ENCODE results near the gene LCLAT1.
A peak's percentile ranks its signal among the peaks of the same experiment; 100 is the strongest.
"Not testable (repeated sequence)": the region's sequence is repeated elsewhere in the genome, so short reads cannot be mapped to it uniquely, and the experiment has no call there.

LCLAT1 gene

DNA sequence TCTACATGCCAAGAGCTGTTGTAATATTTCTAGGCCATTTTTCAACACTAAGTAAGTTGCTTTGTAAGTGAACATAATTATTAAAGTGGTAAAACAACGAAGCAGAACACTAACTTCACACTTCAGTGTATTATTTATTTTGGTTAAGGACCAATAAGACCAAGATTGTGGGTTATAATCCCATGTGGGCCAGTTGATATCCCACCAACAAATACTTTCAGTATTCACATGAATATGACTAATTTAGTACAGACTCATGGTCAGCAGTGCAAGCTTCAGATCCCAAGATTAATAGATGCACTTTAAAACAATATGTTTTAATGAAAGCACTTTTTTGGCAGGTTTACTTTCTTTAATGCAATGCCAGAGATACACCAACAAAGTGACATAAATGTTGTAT, 154.3 kb downstream of the LCLAT1 start:
- no peak for DNase-seq (ENCODE audit: low spot score)

DNA sequence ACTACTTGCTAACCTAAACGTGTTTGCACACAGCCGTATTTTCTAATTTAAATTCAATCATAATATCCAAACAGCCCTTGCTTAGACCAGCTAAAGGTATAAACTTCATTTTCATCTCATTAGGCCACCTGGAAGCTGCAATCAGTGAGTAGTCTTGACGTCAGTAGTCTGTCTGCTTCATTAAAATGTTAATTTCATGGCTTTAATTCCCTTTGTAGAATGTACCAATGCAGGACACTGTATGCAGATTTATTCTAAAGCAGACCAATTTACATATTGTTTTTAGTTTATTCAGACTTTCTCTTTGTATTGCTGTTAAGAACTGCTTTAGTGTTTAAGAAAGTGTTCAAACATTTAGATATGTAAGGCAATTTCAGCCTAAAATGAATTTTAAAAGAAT, 158.2 kb downstream of the LCLAT1 start:
- no peak for DNase-seq (ENCODE audit: low spot score)

DNA sequence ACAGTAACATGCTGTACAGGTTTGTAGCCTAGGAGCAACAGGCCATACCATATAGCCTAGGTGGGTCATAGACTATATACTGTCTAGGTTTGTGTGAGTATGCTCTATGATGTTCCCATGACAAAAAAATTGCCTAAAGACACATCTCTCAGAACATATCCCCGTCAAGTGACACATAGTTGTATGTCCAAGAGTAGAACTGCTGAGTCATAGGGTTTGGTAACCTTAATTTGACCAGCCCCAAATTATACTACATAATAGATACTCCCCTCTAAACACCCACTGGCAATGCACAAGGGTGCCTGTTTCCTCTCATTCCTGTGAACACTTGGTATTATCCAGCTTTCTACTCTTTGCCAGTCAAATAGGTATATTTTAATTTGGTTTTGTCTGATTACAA, 161.6 kb downstream of the LCLAT1 start:
- DNase-seq (ENCODE audit: low spot score): no peak

DNA sequence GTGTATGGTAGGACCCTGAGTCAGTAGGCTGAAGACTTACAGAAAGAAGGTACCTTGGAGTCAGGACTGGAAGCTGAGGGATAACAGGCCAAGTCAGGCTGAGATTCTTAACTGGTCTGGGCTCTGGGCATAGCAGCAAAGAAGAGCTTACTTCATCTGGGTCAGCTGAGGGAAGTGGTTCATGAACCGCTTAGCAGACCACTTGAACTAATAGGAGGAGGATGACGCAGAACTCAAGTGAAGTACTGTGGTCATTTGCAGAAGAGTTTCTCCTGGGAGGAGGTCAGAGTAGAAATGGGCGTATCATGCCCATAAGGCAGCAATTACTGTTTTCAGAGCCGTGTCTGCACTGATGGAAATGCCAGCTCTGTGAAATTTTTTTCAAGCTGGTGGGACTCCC, 164.5 kb downstream of the LCLAT1 start:
- DNase-seq (ENCODE audit: low spot score): no peak

DNA sequence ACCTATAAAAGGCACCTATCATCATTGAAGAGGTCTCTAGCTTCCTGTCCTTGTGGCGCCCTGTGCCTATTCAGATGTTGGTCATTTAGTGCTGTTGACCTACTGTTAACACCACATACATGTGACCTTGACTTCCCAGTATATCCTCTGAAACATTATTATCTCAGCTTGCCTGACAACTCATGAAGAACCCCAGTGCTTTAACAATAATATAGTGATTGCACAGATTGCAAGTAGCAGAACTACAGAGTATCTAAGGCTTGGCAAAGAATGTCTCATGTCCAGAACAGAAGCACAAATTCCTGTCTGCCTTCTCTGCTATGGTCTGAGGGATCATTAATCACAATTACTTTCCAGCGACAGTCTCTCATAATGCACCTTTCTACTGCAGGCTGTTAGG, 165.3 kb downstream of the LCLAT1 start:
- no peak for DNase-seq (ENCODE audit: low spot score)

DNA sequence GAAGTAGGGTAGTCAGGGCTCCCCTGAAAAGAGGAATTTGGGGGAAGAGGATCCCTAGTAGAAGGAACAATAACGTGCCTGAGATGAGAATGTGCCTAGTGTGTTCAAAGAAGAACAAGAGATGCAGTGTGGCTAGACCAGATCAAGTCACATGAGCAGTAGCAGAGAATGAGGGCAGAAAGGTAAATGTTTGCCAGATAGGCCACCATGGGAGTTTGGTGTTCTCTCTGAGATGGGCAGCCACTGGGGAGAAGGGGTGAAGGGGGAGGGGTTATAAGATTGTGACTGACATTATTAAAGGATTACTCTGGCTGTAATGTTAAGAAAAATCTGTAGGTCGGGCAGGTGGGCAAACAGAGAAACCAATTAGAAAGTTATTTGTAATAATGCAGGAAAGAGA, 166.0 kb downstream of the LCLAT1 start:
- no peak for DNase-seq (ENCODE audit: low spot score)

DNA sequence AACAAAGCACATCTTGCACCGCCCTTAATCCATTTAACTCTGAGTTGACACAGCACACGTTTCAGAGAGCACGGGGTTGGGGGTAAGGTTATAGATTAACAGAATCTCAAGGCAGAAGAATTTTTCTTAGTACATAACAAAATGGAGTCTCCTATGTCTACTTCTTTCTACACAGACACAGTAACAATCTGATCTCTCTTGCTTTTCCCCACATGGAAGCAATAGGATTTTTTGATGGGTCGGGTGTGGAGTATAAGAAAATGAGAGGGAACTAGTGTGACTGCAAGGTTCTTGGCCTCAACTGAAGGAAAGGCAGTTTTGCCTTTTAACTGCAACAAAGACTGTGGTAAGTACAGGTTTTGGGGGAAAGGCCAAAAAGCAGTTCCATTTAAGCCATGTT, 167.2 kb downstream of the LCLAT1 start:
- DNase-seq (ENCODE audit: low spot score): not testable (repeated sequence)

DNA sequence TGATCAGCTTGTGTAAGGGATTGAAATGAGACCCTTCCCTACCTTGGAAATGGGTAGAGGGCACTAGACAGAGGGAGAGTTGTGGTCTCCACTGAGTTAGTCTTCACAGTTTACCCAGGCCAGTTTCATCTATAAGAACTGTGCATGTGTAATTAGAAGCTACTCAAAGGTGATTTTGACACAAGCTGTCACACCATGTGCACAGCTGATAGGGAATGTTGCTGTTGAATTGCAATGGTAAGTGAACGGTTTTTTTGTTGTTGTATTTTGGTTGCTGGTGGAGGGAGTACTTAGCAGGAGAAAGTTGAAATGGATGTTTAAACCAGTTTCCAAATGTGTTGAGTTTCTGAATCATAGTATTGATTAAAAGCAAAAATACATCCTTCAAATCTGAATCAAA, 168.9 kb downstream of the LCLAT1 start:
- no peak for DNase-seq (ENCODE audit: low spot score)

DNA sequence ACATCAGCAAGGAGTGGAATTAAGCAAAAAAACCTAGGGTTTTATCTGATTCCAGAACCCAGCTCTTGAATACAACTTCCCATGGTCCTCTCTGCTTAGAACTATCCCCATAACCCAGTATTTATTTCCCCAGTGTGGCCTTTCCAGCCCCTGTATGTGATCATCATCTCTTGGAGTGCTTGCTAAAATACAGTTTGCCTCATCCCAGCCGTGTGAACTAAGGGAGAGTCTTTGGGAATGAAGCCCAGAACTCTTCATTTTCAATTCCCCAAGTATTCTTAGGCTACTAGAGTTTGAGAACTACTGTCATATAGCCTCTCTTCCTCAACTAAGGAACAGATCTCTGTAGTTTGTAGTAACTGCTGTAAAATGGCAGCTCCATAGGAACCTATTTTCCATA, 173.1 kb downstream of the LCLAT1 start:
- DNase-seq (ENCODE audit: low spot score): no peak

DNA sequence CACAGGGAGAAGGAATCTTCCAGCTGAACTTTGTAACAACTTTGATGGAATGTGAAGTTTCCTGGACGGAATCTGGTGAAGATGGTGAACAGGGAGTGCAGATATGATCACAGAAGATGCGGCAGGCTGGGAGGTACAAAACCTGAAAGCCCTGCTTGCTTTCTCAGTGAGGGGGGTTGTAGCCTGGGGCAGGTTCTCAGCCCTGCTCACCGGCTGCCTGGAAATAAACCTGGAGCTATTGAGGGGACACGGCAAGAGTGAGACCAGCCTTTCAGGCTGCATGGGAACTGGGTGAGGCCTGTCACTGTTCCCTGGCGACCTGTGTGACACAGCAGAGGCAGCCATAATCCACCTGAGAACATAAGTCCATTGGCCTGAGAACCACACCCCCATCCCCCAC, 174.8 kb downstream of the LCLAT1 start:
- DNase-seq (ENCODE audit: low spot score): no peak

DNA sequence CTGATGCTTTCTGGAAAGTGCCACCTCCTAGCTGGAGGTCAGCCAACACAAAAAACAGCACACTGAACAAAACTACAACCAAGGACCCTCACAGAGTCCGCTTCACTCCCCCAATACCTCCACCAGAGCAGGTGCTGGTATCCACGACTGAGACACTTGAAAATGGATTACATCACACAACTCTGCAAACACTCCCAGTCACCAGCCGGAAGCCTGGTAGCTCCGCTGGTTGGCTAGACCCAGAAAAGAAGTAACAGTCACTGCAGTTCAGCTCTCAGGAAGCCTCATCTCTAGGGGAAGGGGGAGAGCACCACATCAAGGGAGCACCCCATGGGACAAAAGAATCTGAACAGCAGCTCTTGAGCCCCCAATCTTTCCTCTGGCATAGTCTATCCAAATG, 175.4 kb downstream of the LCLAT1 start:
- no peak for DNase-seq (ENCODE audit: low spot score)

DNA sequence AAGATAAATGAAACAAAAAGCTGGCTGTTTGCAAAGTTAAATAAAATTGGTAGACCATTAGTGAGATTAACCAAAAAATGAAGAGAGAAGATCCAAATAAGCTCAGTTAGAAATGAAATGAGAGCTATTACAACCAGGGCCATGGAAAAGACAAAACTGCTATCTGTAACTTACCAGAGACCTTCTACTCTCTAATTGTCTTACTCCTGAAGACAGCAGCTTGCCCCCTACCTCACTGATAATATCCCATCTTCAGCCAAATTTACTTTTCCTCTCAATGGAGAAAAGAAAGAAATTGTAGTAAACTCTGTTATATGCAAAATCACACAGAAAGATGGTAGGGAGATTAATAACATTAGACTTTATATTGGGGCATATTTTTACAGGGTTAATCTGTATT, 178.2 kb downstream of the LCLAT1 start:
- no peak for DNase-seq (ENCODE audit: low spot score)

DNA sequence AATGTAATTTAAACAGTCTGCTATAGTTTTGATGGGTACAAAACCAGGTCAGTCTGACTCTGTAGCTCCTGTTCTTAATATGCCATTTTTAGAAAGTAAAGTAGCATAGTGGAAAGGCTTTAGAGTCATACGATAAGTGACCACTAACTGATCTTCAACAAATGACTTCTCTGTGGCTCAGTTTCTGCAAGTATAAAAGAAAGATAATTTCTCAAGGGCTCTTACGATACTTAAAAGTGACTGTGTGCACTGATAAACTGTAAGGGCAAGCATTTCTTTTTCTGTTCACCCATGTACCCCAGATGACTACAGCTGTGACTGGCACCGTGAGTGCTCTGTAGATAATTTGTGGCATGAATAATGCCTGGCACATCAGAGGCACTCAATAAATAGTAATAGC, 178.7 kb downstream of the LCLAT1 start:
- no peak for DNase-seq (ENCODE audit: low spot score)

DNA sequence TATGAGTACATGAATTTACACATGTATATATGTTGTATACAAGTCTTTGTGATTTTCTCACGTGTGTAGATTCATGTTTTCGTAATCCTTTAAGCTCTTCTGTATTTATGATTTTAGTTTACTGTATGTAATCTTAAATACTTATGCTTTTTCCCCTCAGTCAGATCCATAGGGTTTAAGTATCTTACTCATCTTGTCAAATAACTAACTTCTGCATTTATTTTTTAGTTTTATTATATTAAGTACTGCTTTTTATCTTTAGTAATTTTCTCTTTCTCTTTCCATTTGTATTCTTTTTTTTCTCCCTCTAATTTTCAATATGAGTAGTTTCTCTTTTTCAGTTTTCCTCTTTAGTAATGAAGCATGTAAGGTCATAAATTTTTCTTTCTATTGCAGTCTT, 179.4 kb downstream of the LCLAT1 start:
- no peak for DNase-seq (ENCODE audit: low spot score)

DNA sequence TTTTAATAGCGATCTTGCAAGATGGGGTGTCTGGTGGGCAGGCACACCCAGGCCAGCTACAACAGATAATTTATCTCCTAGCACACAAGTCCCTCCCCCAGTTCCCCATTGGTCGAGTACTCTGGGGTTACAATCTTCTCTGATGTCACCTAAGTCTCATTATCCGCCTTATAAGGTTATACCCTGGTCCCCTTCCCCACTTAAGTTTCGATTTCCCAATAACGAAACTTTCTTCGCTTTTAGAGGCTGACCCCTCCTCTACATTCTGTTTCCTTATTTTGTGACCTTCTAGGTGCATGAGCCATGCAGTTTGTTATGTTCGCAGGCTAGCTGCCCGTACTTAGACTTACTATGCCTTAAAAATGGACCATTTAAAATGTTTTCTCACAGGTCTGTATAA, 180.1 kb downstream of the LCLAT1 start:
- no peak for DNase-seq (ENCODE audit: low spot score)

DNA sequence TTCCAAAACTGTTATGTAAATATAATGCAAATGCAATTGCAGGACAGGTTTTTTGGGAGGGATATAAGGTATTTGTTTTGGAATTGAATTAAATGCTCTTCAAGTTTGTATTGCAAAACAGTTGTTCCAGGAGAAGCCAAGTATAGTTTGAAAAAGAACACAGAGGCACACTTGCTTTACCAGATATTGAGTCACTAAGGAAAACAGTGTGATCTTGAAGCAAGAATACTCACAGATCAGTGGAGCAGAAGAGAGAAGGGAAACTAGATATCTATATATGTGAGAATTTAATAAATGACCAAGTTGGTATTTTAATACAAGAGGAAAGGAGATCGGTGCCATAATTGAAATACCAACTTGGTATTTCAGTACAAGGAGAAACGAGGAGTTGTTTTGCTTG, 181.3 kb downstream of the LCLAT1 start:
- no peak for DNase-seq (ENCODE audit: low spot score)

DNA sequence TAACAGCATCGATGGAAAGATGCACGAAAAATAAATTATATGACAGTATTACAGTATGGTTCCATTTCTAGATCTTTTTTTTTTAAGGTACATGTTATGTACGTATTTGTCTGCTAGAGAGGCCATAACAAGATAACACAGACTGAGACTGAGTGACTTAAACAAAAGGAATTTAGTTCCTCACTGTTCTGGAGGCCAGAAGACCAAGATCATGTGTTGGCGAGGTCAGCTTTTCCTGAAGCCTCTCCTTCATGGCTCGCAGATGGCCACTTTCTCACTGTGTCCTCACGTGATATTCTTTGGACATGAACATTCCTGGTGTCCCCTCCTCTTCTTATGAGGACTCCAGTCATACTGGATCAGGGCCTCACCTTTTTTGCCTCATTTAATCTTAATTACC, 182.8 kb downstream of the LCLAT1 start:
- DNase-seq (ENCODE audit: low spot score): no peak

DNA sequence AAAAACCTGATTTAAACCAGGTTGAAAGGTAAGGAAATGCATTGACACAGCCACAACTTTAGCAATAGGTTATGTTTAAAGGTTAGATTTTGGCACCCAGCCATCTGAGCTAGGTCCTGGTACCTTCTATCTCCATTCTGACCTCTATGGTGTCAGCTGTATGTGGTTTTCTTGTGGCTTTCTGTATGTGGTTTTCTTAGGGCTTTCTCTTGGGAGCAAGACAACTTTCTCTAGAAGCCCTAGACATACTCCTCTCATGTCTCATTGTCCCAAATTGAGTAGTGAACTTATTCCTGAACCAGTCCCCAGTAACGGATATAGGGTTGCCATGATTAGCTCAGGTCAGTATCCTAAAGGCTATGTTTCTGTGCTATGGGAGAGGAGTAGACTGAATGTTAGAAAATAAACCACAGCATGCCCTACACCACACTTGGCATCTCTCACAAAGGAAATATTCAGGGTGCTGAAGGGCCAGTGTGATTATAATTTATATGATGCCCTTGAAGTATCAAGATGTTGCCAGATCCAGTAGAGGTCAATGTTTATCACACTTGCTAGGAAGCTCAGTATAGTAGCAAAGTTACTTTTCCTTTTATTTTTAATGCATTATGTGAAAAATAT, 184.1 kb downstream of the LCLAT1 start:
- peak; percentile 17 for DNase-seq (ENCODE audit: low spot score)

DNA sequence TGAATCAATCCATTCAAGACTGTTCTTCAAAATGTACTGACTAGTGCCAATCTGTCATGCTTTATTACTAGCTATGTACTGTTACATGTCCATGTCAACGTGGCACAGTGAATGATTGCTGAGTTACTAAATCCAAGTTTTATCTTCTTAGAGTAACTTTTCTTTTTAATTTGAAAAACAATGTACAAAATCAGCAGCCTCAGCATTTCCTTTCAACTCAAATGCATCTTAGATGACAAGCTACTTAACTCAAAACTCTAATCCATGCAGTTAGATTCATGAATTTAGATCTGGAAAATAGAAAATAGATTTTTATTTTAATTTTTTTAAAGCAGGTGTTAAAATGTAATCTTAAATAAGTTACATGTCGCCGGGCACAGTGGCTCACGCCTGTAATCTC, 186.0 kb downstream of the LCLAT1 start:
- DNase-seq (ENCODE audit: low spot score): no peak

DNA sequence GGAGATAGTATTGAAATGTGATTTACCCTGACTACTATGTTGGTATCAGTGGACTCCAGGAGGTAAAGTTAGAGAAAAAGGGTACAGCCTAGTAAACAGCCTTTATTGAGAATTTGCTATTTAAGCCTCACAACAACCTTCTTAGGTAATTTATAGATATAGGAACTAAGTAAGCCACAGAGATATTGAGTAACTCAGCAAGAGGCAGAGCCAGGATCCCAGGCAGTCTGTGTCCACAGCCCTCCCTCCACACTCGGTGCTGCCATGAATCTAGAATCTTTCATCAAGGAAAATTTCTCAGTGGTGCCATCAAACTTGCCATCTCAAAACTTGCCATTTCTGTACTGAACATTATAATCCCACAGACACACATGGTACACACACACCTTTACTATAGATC, 189.3 kb downstream of the LCLAT1 start:
- no peak for DNase-seq (ENCODE audit: low spot score)

DNA sequence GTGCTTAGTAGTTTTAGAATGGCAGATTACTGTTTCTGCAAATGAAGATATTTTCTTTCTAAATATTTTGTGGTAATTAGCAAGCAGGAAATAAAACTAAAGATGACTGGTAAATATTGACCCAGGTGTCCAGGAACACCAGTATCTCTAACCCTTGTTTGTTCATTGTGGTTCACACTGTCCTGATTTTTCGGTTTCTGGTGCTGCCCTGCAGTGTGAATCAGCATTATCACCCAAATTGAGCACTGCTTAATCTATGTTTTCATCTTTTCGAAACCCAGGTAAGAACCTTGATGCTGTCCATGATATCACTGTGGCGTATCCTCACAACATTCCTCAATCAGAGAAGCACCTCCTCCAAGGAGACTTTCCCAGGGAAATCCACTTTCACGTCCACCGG, 192.8 kb downstream of the LCLAT1 start:
- DNase-seq (ENCODE audit: low spot score): no peak

DNA sequence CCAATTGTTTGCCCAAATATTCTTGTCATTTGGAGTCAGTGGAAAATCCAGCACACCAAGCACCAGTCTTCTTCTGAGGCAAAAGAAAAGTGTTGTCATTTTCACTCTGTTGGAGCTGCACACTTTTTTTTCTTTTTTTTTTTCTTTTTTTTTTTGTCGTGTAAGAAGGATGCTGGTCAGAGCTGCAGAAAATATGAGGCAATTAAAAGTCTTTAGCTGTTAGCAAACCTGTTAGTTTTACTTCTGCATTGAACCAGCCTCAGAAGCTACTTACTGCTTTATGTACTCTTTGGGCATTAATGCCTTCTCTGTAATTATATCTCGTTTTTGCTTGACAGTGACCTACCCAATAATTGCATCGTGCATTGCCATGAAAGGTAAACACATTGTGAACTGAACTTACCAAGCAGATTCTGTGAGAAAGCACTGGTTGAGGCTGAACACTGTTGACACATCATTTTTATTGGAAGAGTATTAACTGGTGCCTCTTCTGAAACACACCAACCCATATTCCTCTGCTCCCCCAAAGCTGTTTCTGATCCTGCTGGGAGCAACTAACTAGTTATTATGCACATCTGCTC, 194.8 kb downstream of the LCLAT1 start:
- DNase-seq (ENCODE audit: low spot score): no peak

DNA sequence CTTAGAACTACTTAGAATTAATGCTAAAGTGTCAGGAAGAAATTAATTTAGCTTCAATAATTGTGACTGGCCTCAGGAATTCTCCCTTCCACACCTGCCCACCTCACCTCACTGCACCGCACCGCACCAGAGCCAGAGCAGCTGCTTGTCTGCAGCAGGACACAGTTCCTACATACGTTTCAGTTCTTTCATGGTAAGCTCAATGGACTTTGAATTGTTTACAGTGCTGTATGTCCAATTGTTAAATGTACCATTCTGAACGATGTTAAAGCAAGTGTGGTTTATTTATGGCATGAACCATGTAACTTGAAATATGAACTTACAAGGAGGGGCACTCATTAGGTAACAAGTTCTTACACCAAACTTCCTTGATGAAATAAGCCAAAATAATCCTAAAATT, 196.0 kb downstream of the LCLAT1 start:
- not testable (repeated sequence) for DNase-seq (ENCODE audit: low spot score)

DNA sequence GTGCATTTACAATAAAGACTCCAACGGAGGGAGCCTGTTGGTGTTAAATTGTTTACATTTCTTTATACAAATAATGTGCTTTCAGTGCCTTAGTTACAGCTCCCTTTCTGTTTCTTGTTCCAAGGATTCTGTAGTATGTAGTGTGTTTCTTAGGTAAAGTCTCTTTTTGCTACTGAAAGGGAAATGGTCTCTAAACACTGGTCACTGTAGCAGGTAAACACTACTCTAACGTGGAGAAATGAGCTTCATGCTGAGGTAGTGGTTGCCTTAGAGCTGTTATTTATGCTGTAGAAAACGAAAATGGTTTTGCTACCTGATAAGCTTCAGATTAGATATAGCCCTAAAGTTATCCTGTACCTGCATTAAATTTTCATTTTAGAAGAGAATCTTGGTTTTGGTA, 196.6 kb downstream of the LCLAT1 start:
- DNase-seq (ENCODE audit: low spot score): no peak
